Endothelial cell of umbilical vein (primary cell): ENCODE data around the gene TAF11L5. TPM values are rescaled to one million over a fixed set of nuclear protein-coding genes. Genes with fewer than 3 reads are reported as not detected.
"Not testable (repeated sequence)": the region's sequence is repeated elsewhere in the genome, so short reads cannot be mapped to it uniquely, and the experiment has no call there.

Experiments used
- BruUV-seq: library from RNA; stranded (reverse); fragments of 400-500 nt; replicated peaks from 2 replicates; lab custom pipeline; 2021; lab: Mats Ljungman, UMichigan
- CTCF ChIA-PET: fragments of 300-600, 350-600 bp; sonication (Branson Sonifier 250); formaldehyde crosslinking; loops from one replicate; lab custom pipeline; 2021; ENCODE audit warnings: antibody characterized with exemption, inconsistent platforms; lab: Charles Lee
- POLR2A ChIA-PET: fragments of 300-600, 350-600 bp; sonication (Branson Sonifier 250); formaldehyde crosslinking; loops from one replicate; lab custom pipeline; 2021; ENCODE audit warnings: antibody characterized with exemption, inconsistent platforms; lab: Charles Lee
- DNase-seq: peaks from one replicate; pipeline ENCODE4 v3.0.0-alpha.2; 2011; ENCODE audit warnings: low read depth, low spot score
- FAIRE-seq: peaks from 2 replicates; lab custom pipeline; 2011; peaks lifted over from hg19 to GRCh38; lab: Jason Lieb, UNC
- H2AFZ ChIP-seq: 2 replicates; pipeline ENCODE4 v1.6.0; 2012; ENCODE audit warnings: low read depth, low read length, control low read depth, inconsistent platforms
- H3K27ac ChIP-seq: 2 replicates; pipeline ENCODE4 v1.5.1; 2011; ENCODE audit warnings: low read depth, mild to moderate bottlenecking, control low read depth, low read length, moderate library complexity; ENCODE audit not compliant: insufficient read depth
- H3K27me3 ChIP-seq, 2 experiments: 2 replicates each; pipeline versions ENCODE4 v1.6.0 to v1.6.1; 2011; ENCODE audit warnings: low read length in 2 of 2, mixed read lengths in 1 of 2; ENCODE audit not compliant: control insufficient read depth in 2 of 2, insufficient read depth in 2 of 2
- H3K36me3 ChIP-seq, 2 experiments: 2 replicates in 1 of 2; 3 replicates in 1 of 2; pipeline ENCODE4 v1.5.1; 2011; ENCODE audit warnings: low read length in 2 of 2, mild to moderate bottlenecking in 1 of 2, moderate library complexity in 1 of 2; ENCODE audit not compliant: control insufficient read depth in 2 of 2, insufficient read depth in 2 of 2; ENCODE audit errors: extremely low read depth in 1 of 2
- H3K4me1 ChIP-seq: 3 replicates; pipeline ENCODE4 v1.5.1; 2011; ENCODE audit warnings: mild to moderate bottlenecking, low read length; ENCODE audit not compliant: control insufficient read depth, insufficient read depth; ENCODE audit errors: extremely low read depth
- H3K4me2 ChIP-seq: 2 replicates; pipeline ENCODE4 v1.6.1; 2011; ENCODE audit warnings: low read length, control low read depth, mixed read lengths; ENCODE audit not compliant: insufficient read depth
- H3K4me3 ChIP-seq, 3 experiments: fragments of 200-600 bp in 1 of 3; sonication (generic), shearing (Covaris generic) in 1 of 3; replicated peaks in 1 of 3; 2 replicates each; pipeline ENCODE4 v1.5.1; 2011 to 2016; ENCODE audit warnings: control low read depth in 3 of 3, low read length in 3 of 3, mild to moderate bottlenecking in 2 of 3, inconsistent platforms in 1 of 3, low read depth in 1 of 3, moderate library complexity in 1 of 3; ENCODE audit not compliant: insufficient read depth in 1 of 3
- H3K79me2 ChIP-seq: 2 replicates; pipeline ENCODE4 v1.6.0; 2012; ENCODE audit warnings: low read length, inconsistent platforms; ENCODE audit not compliant: control insufficient read depth, insufficient read depth
- H3K9ac ChIP-seq: replicated peaks from 2 replicates; pipeline ENCODE3; 2011; ENCODE audit warnings: low read length, control low read depth; ENCODE audit not compliant: insufficient read depth; ENCODE audit errors: extremely low read depth
- H3K9me1 ChIP-seq: replicated peaks from 3 replicates; pipeline ENCODE4 v1.6.0; 2011; ENCODE audit warnings: mild to moderate bottlenecking, low read length; ENCODE audit not compliant: control insufficient read depth, insufficient read depth; ENCODE audit errors: extremely low read depth
- H3K9me3 ChIP-seq: replicated peaks from 2 replicates; pipeline ENCODE4 v1.5.1; 2012; ENCODE audit warnings: low read length, inconsistent platforms; ENCODE audit not compliant: control insufficient read depth, insufficient read depth
- H4K20me1 ChIP-seq: replicated peaks from 2 replicates; pipeline ENCODE3; 2011; ENCODE audit warnings: mild to moderate bottlenecking, low read length; ENCODE audit not compliant: control insufficient read depth, insufficient read depth; ENCODE audit errors: extremely low read depth
- MYC ChIP-seq: IDR thresholded peaks from one replicate; pipeline ENCODE4 v1.6.1; 2011; ENCODE audit warnings: mild to moderate bottlenecking, low read depth, low read length
- dilution Hi-C: fragments of 300-500 bp; cut with MboI; formaldehyde crosslinking; loops from one replicate; pipeline ENCODE4 v1.15.0; 2019; ENCODE audit warnings: low sequenced_read_pairs; ENCODE audit not compliant: extremely low pct_ligation_motif_present
- intact Hi-C: fragments of 100-400 bp; cut with micrococcal nuclease; formaldehyde crosslinking; loops from one replicate; pipeline ENCODE4 v1.10.0; 2022
- polyA plus RNA-seq, 4 experiments: library from polyadenylated mRNA; depleted of rRNA in 3 of 4; stranded (reverse) in 3 of 4; unstranded in 1 of 4; fragments of >200 nt; gene quantifications; 2 replicates each; pipeline versions ENCODE4 v1.2.1 to v1.2.3, GENCODE V29; 2011 to 2012; ENCODE audit warnings: missing spikeins in 1 of 4
- total RNA-seq: library from RNA; stranded (reverse); gene quantifications from 2 replicates; pipeline ENCODE4 v1.2.3, GENCODE V29; 2021

TAF11L5 gene
- total and polyA plus RNA-seq, 2 donors (not counting 3 experiments of a cell fraction or from before 2014, with no cell fraction given): not detected

DNA sequence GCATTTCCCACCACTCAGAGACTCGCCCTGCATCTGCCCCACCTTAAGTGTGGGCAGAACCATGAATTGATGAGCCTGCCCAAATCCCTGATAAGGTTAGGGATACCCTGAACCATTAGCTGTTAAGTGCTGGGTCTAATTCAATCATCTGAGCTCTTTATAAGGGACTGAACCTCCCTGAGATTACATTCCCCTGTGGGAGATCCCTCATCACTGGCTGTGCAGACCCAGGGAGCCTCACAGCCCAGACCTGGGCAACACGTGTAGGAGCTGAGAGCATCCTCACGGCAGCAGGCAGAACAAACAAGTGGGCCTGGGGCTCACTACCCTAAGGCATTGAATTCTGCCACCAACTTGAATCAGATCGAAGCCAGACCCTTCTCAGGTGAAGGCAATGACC is 27.6 kb upstream of the TAF11L5 start:
- dilution Hi-C loops: no loop called here
- no peak overlapping the region for H3K4me2 ChIP-seq
- no peaks in the 10 kb centered on the region for H3K9me1 ChIP-seq

GRCh38 chr5:17497931-17498330 is 27.1 kb upstream of the TAF11L5 start, which contains the start of gene TAF11L2:
Gene TAF11L2 (plus strand): TSS chr5:17498231.
- intact Hi-C loops, H3K9me3 ChIP-seq, H3K27me3 ChIP-seq, H3K9me1 ChIP-seq, H2AFZ ChIP-seq, FAIRE-seq, H3K36me3 ChIP-seq, H3K27ac ChIP-seq, H3K4me1 ChIP-seq, H4K20me1 ChIP-seq, BruUV-seq, CTCF ChIA-PET, DNase-seq, H3K9ac ChIP-seq, H3K4me2 ChIP-seq, H3K4me3 ChIP-seq, H3K79me2 ChIP-seq, dilution Hi-C loops, POLR2A ChIA-PET: not testable (repeated sequence)

More for the DNA sequence above, 27.6 kb upstream of the TAF11L5 start:
- Histone ChIP-seq H3K27me3 (no peaks in the 10 kb centered on the region), H3K9ac (no peak overlapping the region), H3K36me3 (no peaks in the 10 kb centered on the region), H3K27ac (no peak overlapping the region), H3K4me3 (no peak overlapping the region), H4K20me1 (no peaks in the 10 kb centered on the region), H3K4me1 (no peaks in the 10 kb centered on the region), H3K79me2 (no peaks in the 10 kb centered on the region), H3K9me3 (no peaks in the 10 kb centered on the region), H2AFZ (no peak overlapping the region)
- ChIA-PET CTCF (no interaction called here), POLR2A (no interaction called here)
- intact Hi-C loops: no loop called here
- DNase-seq (no peak), FAIRE-seq (no peak)
- BruUV-seq: no TSS peak
- no peak for TF ChIP-seq MYC
